ENCODE results near the gene PNLDC1.
"Not testable (repeated sequence)": the region's sequence is repeated elsewhere in the genome, so short reads cannot be mapped to it uniquely, and the experiment has no call there.

Gene PNLDC1

DNA sequence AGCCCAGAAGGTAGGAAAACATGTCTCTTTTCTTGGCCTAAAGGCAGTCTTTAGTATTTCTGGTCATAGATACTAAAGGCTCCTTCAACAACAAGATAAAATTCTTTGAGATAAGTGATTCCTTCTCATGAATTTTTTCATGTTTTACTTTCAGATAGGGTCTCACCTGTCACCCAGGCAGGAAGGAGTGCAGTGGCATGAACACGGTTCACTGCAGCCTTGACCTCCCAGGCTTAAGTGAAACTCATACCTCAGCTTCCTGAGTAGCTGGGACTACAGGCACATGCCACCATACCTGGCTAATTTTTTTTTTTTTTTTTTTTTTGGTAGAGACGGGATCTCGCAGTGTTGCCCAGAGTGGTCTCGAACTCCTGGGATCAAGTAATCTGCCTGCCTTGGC lies 9.1 kb downstream of the PNLDC1 start:
- H4K20me1 ChIP-seq (ENCODE audit: insufficient read depth, low read length) = no peaks in the 10 kb centered on the region
- H3K79me2 ChIP-seq (ENCODE audit: low read length) = no peaks in the 10 kb centered on the region
- H3K9ac ChIP-seq (ENCODE audit: low read length) = no peak overlapping the region
- H3K36me3 ChIP-seq (replicated peaks; ENCODE audit: insufficient read depth, low read length) = no peaks in the 10 kb centered on the region
- no peaks in the 10 kb centered on the region for H3F3A ChIP-seq (ENCODE audit: insufficient read depth, low read length)
- no peaks in the 10 kb centered on the region for H3K9me2 ChIP-seq (replicated peaks; ENCODE audit: insufficient read depth, low read length)
- H3K27ac ChIP-seq (ENCODE audit: low read length) = peak overlapping the region; percentile 52; the same call in 1 of the 2 replicates
- no peak overlapping the region for H3K4me3 ChIP-seq (ENCODE audit: low read length)
- H3K4me1 ChIP-seq (ENCODE audit: low read length) = peaks cover 11% of the 10 kb centered on the region
- peak overlapping the region; percentile 37 for H3K4me2 ChIP-seq (ENCODE audit: low read depth, low read length)
- TF ChIP-seq EZH2phosphoT487 (IDR thresholded peaks at IDR 0.05; ENCODE audit: low read length) (no peak), EZH2 (optimal IDR thresholded peaks at IDR 0.05; ENCODE audit: low read depth, low read length) (no peak)
- TF ChIP-seq, protein P1, sequence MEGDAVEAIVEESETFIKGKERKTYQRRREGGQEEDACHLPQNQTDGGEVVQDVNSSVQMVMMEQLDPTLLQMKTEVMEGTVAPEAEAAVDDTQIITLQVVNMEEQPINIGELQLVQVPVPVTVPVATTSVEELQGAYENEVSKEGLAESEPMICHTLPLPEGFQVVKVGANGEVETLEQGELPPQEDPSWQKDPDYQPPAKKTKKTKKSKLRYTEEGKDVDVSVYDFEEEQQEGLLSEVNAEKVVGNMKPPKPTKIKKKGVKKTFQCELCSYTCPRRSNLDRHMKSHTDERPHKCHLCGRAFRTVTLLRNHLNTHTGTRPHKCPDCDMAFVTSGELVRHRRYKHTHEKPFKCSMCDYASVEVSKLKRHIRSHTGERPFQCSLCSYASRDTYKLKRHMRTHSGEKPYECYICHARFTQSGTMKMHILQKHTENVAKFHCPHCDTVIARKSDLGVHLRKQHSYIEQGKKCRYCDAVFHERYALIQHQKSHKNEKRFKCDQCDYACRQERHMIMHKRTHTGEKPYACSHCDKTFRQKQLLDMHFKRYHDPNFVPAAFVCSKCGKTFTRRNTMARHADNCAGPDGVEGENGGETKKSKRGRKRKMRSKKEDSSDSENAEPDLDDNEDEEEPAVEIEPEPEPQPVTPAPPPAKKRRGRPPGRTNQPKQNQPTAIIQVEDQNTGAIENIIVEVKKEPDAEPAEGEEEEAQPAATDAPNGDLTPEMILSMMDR (IDR thresholded peaks at IDR 0.05; ENCODE audit: low read length) = no peak
- no peaks in the 10 kb centered on the region for H3K9me3 ChIP-seq (replicated peaks; ENCODE audit: insufficient read depth, low read length)
- peak; percentile 62 for DNase-seq
- no peaks in the 10 kb centered on the region for H3K27me3 ChIP-seq (replicated peaks; ENCODE audit: insufficient read depth, low read length)
- H2AFZ ChIP-seq (ENCODE audit: low read length) = peak overlapping the region; percentile 48

- no peak overlapping the region for H3K9ac ChIP-seq (ENCODE audit: low read length)
- H3K36me3 ChIP-seq (replicated peaks; ENCODE audit: insufficient read depth, low read length) = no peaks in the 10 kb centered on the region
- no peaks in the 10 kb centered on the region for H3K27me3 ChIP-seq (replicated peaks; ENCODE audit: insufficient read depth, low read length)
- H4K20me1 ChIP-seq (ENCODE audit: insufficient read depth, low read length) = no peaks in the 10 kb centered on the region
- TF ChIP-seq EZH2 (optimal IDR thresholded peaks at IDR 0.05; ENCODE audit: low read depth, low read length) = no peak
- TF ChIP-seq, protein P1 (IDR thresholded peaks at IDR 0.05; ENCODE audit: low read length) = no peak
- H3K27ac ChIP-seq (ENCODE audit: low read length) = no peak overlapping the region
- peaks cover 7% of the 10 kb centered on the region for H3K4me1 ChIP-seq (ENCODE audit: low read length)
- no peak overlapping the region for H3K4me2 ChIP-seq (ENCODE audit: low read depth, low read length)
- no peak overlapping the region for H2AFZ ChIP-seq (ENCODE audit: low read length)
- H3K4me3 ChIP-seq (ENCODE audit: low read length) = no peak overlapping the region
- H3K79me2 ChIP-seq (ENCODE audit: low read length) = no peaks in the 10 kb centered on the region
- no peaks in the 10 kb centered on the region for H3K9me2 ChIP-seq (replicated peaks; ENCODE audit: insufficient read depth, low read length)
- no peak for DNase-seq
- H3K9me3 ChIP-seq (replicated peaks; ENCODE audit: insufficient read depth, low read length) = no peaks in the 10 kb centered on the region
- H3F3A ChIP-seq (ENCODE audit: insufficient read depth, low read length) = no peaks in the 10 kb centered on the region
Measured at GRCh38 chr6:159813781-159814180, 13.7 kb downstream of the PNLDC1 start.

GRCh38 chr6:159815410-159815809 lies 15.3 kb downstream of the PNLDC1 start:
- TF ChIP-seq, protein P1 (IDR thresholded peaks at IDR 0.05; ENCODE audit: low read length) = no peak
- no peak for TF ChIP-seq EZH2phosphoT487 (IDR thresholded peaks at IDR 0.05; ENCODE audit: low read length)
- no peak for TF ChIP-seq EZH2 (optimal IDR thresholded peaks at IDR 0.05; ENCODE audit: low read depth, low read length)
- H3K4me1 ChIP-seq (ENCODE audit: low read length) = peaks cover 7% of the 10 kb centered on the region
- no peak overlapping the region for H3K9ac ChIP-seq (ENCODE audit: low read length)
- H4K20me1 ChIP-seq (ENCODE audit: insufficient read depth, low read length) = no peaks in the 10 kb centered on the region
- no peaks in the 10 kb centered on the region for H3K79me2 ChIP-seq (ENCODE audit: low read length)
- H3K27ac ChIP-seq (ENCODE audit: low read length) = no peak overlapping the region
- H3K27me3 ChIP-seq (replicated peaks; ENCODE audit: insufficient read depth, low read length) = no peaks in the 10 kb centered on the region
- H3K36me3 ChIP-seq (replicated peaks; ENCODE audit: insufficient read depth, low read length) = no peaks in the 10 kb centered on the region
- H3K9me2 ChIP-seq (replicated peaks; ENCODE audit: insufficient read depth, low read length) = no peaks in the 10 kb centered on the region
- H3K9me3 ChIP-seq (replicated peaks; ENCODE audit: insufficient read depth, low read length) = no peaks in the 10 kb centered on the region
- no peak for DNase-seq
- H3K4me2 ChIP-seq (ENCODE audit: low read depth, low read length) = no peak overlapping the region
- H3F3A ChIP-seq (ENCODE audit: insufficient read depth, low read length) = peaks cover 6% of the 10 kb centered on the region; the same call in 1 of the 2 replicates
- H3K4me3 ChIP-seq (ENCODE audit: low read length) = no peak overlapping the region
- H2AFZ ChIP-seq (ENCODE audit: low read length) = no peak overlapping the region

GRCh38 chr6:159816775-159817174 lies 16.7 kb downstream of the PNLDC1 start:
- H3K9ac ChIP-seq (ENCODE audit: low read length); H3K9me3 ChIP-seq (replicated peaks; ENCODE audit: insufficient read depth, low read length); H3K4me2 ChIP-seq (ENCODE audit: low read depth, low read length); H4K20me1 ChIP-seq (ENCODE audit: insufficient read depth, low read length); H3K36me3 ChIP-seq (replicated peaks; ENCODE audit: insufficient read depth, low read length); H3K4me3 ChIP-seq (ENCODE audit: low read length); H2AFZ ChIP-seq (ENCODE audit: low read length); H3K4me1 ChIP-seq (ENCODE audit: low read length); H3K27me3 ChIP-seq (replicated peaks; ENCODE audit: insufficient read depth, low read length); H3F3A ChIP-seq (ENCODE audit: insufficient read depth, low read length); H3K9me2 ChIP-seq (replicated peaks; ENCODE audit: insufficient read depth, low read length); H3K27ac ChIP-seq (ENCODE audit: low read length); DNase-seq; H3K79me2 ChIP-seq (ENCODE audit: low read length): not testable (repeated sequence)

Data from MM.1S (cell line).